OCI-LY1 (cell line): ENCODE data around the gene ELMO3.

Experiments
- CTCF ChIP-seq: fragments of 200-600 bp; sonication (generic), shearing (Covaris generic); IDR thresholded peaks from 2 replicates; pipeline ENCODE4 v1.5.1; 2017; ENCODE audit warnings: mild to moderate bottlenecking, antibody characterized with exemption, low read length, moderate library complexity, mixed read lengths
- EZH2 ChIP-seq: fragments of 200-600 bp; sonication (generic), shearing (Covaris generic); IDR thresholded peaks from 2 replicates; pipeline ENCODE4 v1.8.0; 2017; ENCODE audit warnings: borderline replicate concordance, mixed run types, mild to moderate bottlenecking, antibody characterized with exemption, low read length, moderate library complexity, mixed read lengths

GRCh38 chr16:67154578-67155294 lies 44.2 kb upstream of the ELMO3 start:
- TF ChIP-seq CTCF: no peak
- no peak for TF ChIP-seq EZH2
